A549 (cell line): Measurements from ENCODE around the gene SAP25.

Source experiments
- CEBPB ChIP-seq, 2 experiments: fragments of >200 bp in 1 of 2; sonication (Bioruptor Twin) in 1 of 2; formaldehyde crosslinking in 1 of 2; IDR thresholded peaks; 2 replicates each; pipeline ENCODE4 v1.6.1; 2012 to 2016
- CHD4 ChIP-seq: fragments of 200-600 bp; sonication (generic); IDR thresholded peaks from 2 replicates; pipeline ENCODE4 v1.6.1; 2016; ENCODE audit warnings: antibody characterized with exemption, mild to moderate bottlenecking, borderline replicate concordance
- E2F6 ChIP-seq: IDR thresholded peaks from 2 replicates; pipeline ENCODE4 v1.6.1; 2012; ENCODE audit warnings: low read depth, borderline replicate concordance
- EP300 ChIP-seq, 2 experiments: fragments of >200 bp; sonication (Bioruptor Twin); formaldehyde crosslinking; IDR thresholded peaks; 2 replicates in 1 of 2; 3 replicates in 1 of 2; pipeline ENCODE4 v1.6.1; 2016 to 2017
- HDAC2 ChIP-seq: fragments of 200-600 bp; sonication (generic); IDR thresholded peaks from 2 replicates; pipeline ENCODE4 v1.6.1; 2016
- KDM1A ChIP-seq: fragments of 200-600 bp; sonication (generic); IDR thresholded peaks from 2 replicates; pipeline ENCODE4 v1.6.1; 2016; ENCODE audit warnings: low read depth, mild to moderate bottlenecking
- MAFK ChIP-seq: fragments of 450-650 bp; IDR thresholded peaks from 2 replicates; pipeline ENCODE4 v1.6.1; 2014; ENCODE audit not compliant: partially characterized antibody
- MAX ChIP-seq: IDR thresholded peaks from 2 replicates; pipeline ENCODE4 v1.6.1; 2012
- POLR2A ChIP-seq: IDR thresholded peaks from 2 replicates; pipeline ENCODE4 v1.6.1; 2012; ENCODE audit warnings: mild to moderate bottlenecking, low read length
- REST ChIP-seq: fragments of 200-600 bp; sonication (generic); IDR thresholded peaks from 2 replicates; pipeline ENCODE4 v1.6.1; 2016; ENCODE audit warnings: antibody characterized with exemption, mild to moderate bottlenecking, moderate library complexity
- RFX5 ChIP-seq: fragments of 450-650 bp; IDR thresholded peaks from 2 replicates; pipeline ENCODE4 v1.7.1; 2014; ENCODE audit warnings: antibody characterized with exemption, mild to moderate bottlenecking, moderate library complexity
- TP53 ChIP-seq: fragments of 250-450 bp; sonication (Bioruptor Pico); IDR thresholded peaks from 2 replicates; pipeline ENCODE4 v1.5.0; 2021; ENCODE audit warnings: mild to moderate bottlenecking, moderate library complexity
- TF ChIP-seq, protein P1 (sequence below): fragments of >200 bp; sonication (Bioruptor Twin); formaldehyde crosslinking; IDR thresholded peaks from 3 replicates; pipeline ENCODE4 v1.5.1; 2016

GRCh38 chr7:100570954-100571828 is 2.5 kb downstream of the SAP25 start:
- no peak for TF ChIP-seq KDM1A
- TF ChIP-seq, protein P1, sequence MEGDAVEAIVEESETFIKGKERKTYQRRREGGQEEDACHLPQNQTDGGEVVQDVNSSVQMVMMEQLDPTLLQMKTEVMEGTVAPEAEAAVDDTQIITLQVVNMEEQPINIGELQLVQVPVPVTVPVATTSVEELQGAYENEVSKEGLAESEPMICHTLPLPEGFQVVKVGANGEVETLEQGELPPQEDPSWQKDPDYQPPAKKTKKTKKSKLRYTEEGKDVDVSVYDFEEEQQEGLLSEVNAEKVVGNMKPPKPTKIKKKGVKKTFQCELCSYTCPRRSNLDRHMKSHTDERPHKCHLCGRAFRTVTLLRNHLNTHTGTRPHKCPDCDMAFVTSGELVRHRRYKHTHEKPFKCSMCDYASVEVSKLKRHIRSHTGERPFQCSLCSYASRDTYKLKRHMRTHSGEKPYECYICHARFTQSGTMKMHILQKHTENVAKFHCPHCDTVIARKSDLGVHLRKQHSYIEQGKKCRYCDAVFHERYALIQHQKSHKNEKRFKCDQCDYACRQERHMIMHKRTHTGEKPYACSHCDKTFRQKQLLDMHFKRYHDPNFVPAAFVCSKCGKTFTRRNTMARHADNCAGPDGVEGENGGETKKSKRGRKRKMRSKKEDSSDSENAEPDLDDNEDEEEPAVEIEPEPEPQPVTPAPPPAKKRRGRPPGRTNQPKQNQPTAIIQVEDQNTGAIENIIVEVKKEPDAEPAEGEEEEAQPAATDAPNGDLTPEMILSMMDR, result no peak
- TF ChIP-seq MAX, result no peak
- no peak for TF ChIP-seq POLR2A
- no peak for TF ChIP-seq EP300 (IDR thresholded peaks at IDR 0.05)
- TF ChIP-seq MAFK, result no peak
- no peak for TF ChIP-seq CHD4
- TF ChIP-seq RFX5, result no peak
- TF ChIP-seq HDAC2, result no peak
- no peak for TF ChIP-seq REST
- TF ChIP-seq TP53 (CRISPR knock-in tag), result no peak
- no peak for TF ChIP-seq CEBPB (IDR thresholded peaks at IDR 0.05)
- TF ChIP-seq E2F6, result no peak
